H9 (cell line): Measurements from ENCODE around the gene DHRSX. TPM values are rescaled to one million over a fixed set of nuclear protein-coding genes. Genes with fewer than 3 reads are reported as not detected.

ENCODE experiments used
- DNase-seq: peaks from one replicate; pipeline ENCODE4 v3.0.0-alpha.2; 2017
- H2AFZ ChIP-seq: one replicate; pipeline ENCODE4 v1.6.1; 2013; ENCODE audit warnings: mild to moderate bottlenecking, low read length, control low read depth, moderate library complexity
- H2AK5ac ChIP-seq: 2 replicates; pipeline ENCODE4 v1.6.1; 2013; ENCODE audit warnings: low read length, control low read depth, mixed read lengths; ENCODE audit not compliant: insufficient read length
- H2BK120ac ChIP-seq: one replicate; pipeline ENCODE4 v1.6.1; 2013; ENCODE audit warnings: low read depth, mild to moderate bottlenecking, low read length, control low read depth, inconsistent platforms; ENCODE audit not compliant: poor library complexity, severe bottlenecking
- H2BK12ac ChIP-seq: 2 replicates; pipeline ENCODE4 v1.6.1; 2013; ENCODE audit warnings: low read length, control low read depth, mixed read lengths, low read depth; ENCODE audit not compliant: insufficient read length
- H2BK15ac ChIP-seq: 2 replicates; pipeline ENCODE4 v1.6.1; 2013; ENCODE audit warnings: low read depth, low read length, control low read depth
- H2BK20ac ChIP-seq: one replicate; pipeline ENCODE4 v1.6.1; 2013; ENCODE audit warnings: low read depth, mild to moderate bottlenecking, low read length, control low read depth, inconsistent platforms; ENCODE audit not compliant: poor library complexity, severe bottlenecking
- H2BK5ac ChIP-seq: 2 replicates; pipeline ENCODE4 v1.6.1; 2013; ENCODE audit warnings: low read length, control low read depth, mixed read lengths; ENCODE audit not compliant: insufficient read length
- H3K14ac ChIP-seq: 2 replicates; pipeline ENCODE4 v1.6.1; 2013; ENCODE audit warnings: low read length, control low read depth; ENCODE audit not compliant: insufficient read depth
- H3K18ac ChIP-seq: 2 replicates; pipeline ENCODE4 v1.6.1; 2013; ENCODE audit warnings: low read depth, mild to moderate bottlenecking, mixed read lengths, low read length, control low read depth; ENCODE audit not compliant: insufficient read length
- H3K23ac ChIP-seq: 2 replicates; pipeline ENCODE4 v1.6.1; 2013; ENCODE audit warnings: low read length, control low read depth, mixed read lengths, low read depth; ENCODE audit not compliant: insufficient read length
- H3K23me2 ChIP-seq: 2 replicates; pipeline ENCODE4 v1.6.1; 2013; ENCODE audit warnings: low read depth, mild to moderate bottlenecking, mixed read lengths, low read length, control low read depth; ENCODE audit not compliant: insufficient read length, poor library complexity, severe bottlenecking
- H3K27ac ChIP-seq: 2 replicates; pipeline ENCODE4 v1.5.1; 2013; ENCODE audit warnings: low read length, control low read depth, mixed read lengths, low read depth; ENCODE audit not compliant: insufficient read length
- H3K27me3 ChIP-seq: 2 replicates; pipeline ENCODE4 v1.6.1; 2013; ENCODE audit warnings: low read length, control low read depth, inconsistent platforms; ENCODE audit not compliant: insufficient read depth
- H3K4ac ChIP-seq: 2 replicates; pipeline ENCODE4 v1.6.1; 2013; ENCODE audit warnings: low read depth, mild to moderate bottlenecking, control low read depth, inconsistent platforms, low read length, moderate library complexity
- H3K4me1 ChIP-seq: 2 replicates; pipeline ENCODE4 v1.6.1; 2013; ENCODE audit warnings: low read length, control low read depth, inconsistent platforms; ENCODE audit not compliant: insufficient read depth
- H3K4me2 ChIP-seq: 2 replicates; pipeline ENCODE4 v1.6.1; 2013; ENCODE audit warnings: low read length, control low read depth, mixed read lengths; ENCODE audit not compliant: insufficient read length, insufficient read depth
- H3K56ac ChIP-seq: 2 replicates; pipeline ENCODE4 v1.6.1; 2013; ENCODE audit warnings: low read depth, mild to moderate bottlenecking, mixed read lengths, low read length, control low read depth; ENCODE audit not compliant: insufficient read length
- H3K79me1 ChIP-seq: 2 replicates; pipeline ENCODE4 v1.6.1; 2013; ENCODE audit warnings: low read depth, mild to moderate bottlenecking, moderate library complexity, low read length, control low read depth, inconsistent platforms; ENCODE audit not compliant: insufficient read depth, poor library complexity, severe bottlenecking
- H3K79me2 ChIP-seq: 2 replicates; pipeline ENCODE4 v1.6.1; 2013; ENCODE audit warnings: low read length, control low read depth, inconsistent platforms; ENCODE audit not compliant: insufficient read depth
- H3K9ac ChIP-seq: 2 replicates; pipeline ENCODE4 v1.6.1; 2013; ENCODE audit warnings: low read length, control low read depth, mixed read lengths; ENCODE audit not compliant: insufficient read length; ENCODE audit errors: extremely low read depth
- H3K9me3 ChIP-seq: one replicate; pipeline ENCODE4 v1.6.1; 2013; ENCODE audit warnings: low read depth, low read length, inconsistent platforms; ENCODE audit not compliant: control insufficient read depth
- H3T11ph ChIP-seq: one replicate; pipeline ENCODE4 v1.6.1; 2013; ENCODE audit warnings: mild to moderate bottlenecking, low read length, control low read depth, inconsistent platforms
- H4K20me1 ChIP-seq: one replicate; pipeline ENCODE4 v1.6.1; 2013; ENCODE audit not compliant: control insufficient read depth, insufficient read length, insufficient read depth
- H4K5ac ChIP-seq: 2 replicates; pipeline ENCODE4 v1.6.1; 2013; ENCODE audit warnings: low read depth, mild to moderate bottlenecking, mixed read lengths, low read length, control low read depth; ENCODE audit not compliant: insufficient read length
- H4K8ac ChIP-seq: replicated peaks from 2 replicates; pipeline ENCODE4 v1.6.1; 2013; ENCODE audit warnings: low read length, control low read depth, mixed read lengths, low read depth; ENCODE audit not compliant: insufficient read length
- H4K91ac ChIP-seq: 2 replicates; pipeline ENCODE4 v1.6.1; 2013; ENCODE audit warnings: low read depth, mild to moderate bottlenecking, moderate library complexity, mixed read lengths, low read length, control low read depth; ENCODE audit not compliant: insufficient read length
- H3K27ac Mint-ChIP-seq, 3 experiments: 2 replicates in 2 of 3; 3 replicates in 1 of 3; pipeline ENCODE4 v1.8.0; 2020 to 2021; ENCODE audit warnings: mixed read lengths in 3 of 3, mild to moderate bottlenecking in 1 of 3, moderate library complexity in 1 of 3
- H3K27me3 Mint-ChIP-seq: 2 replicates; pipeline ENCODE4 v1.8.0; 2021; ENCODE audit warnings: low read depth, mild to moderate bottlenecking, moderate library complexity, mixed read lengths
- H3K36me3 Mint-ChIP-seq, 3 experiments: 2 replicates in 2 of 3; 3 replicates in 1 of 3; pipeline ENCODE4 v1.8.0; 2020 to 2021; ENCODE audit warnings: low read depth in 3 of 3, mixed read lengths in 3 of 3; ENCODE audit not compliant: insufficient read depth in 1 of 3
- H3K4me1 Mint-ChIP-seq, 2 experiments: 2 replicates each; pipeline ENCODE4 v1.8.0; 2020; ENCODE audit warnings: mixed read lengths in 2 of 2
- H3K4me3 Mint-ChIP-seq, 2 experiments: 2 replicates in 1 of 2; 3 replicates in 1 of 2; pipeline ENCODE4 v1.8.0; 2020 to 2021; ENCODE audit warnings: mild to moderate bottlenecking in 2 of 2, mixed read lengths in 2 of 2, moderate library complexity in 1 of 2
- H3K9me3 Mint-ChIP-seq, 2 experiments: 2 replicates in 1 of 2; 3 replicates in 1 of 2; pipeline ENCODE4 v1.8.0; 2020; ENCODE audit warnings: mild to moderate bottlenecking in 2 of 2, mixed read lengths in 2 of 2, moderate library complexity in 1 of 2
- CTCF ChIP-seq: fragments of 200-600 bp; sonication (generic); conservative IDR thresholded peaks from 3 replicates; pipeline ENCODE4 v1.8.0; 2021; ENCODE audit warnings: antibody characterized with exemption, mild to moderate bottlenecking
- WGBS: extraction: QIAGEN DNeasy Blood & Tissue Kit; methylation state at CpG from one replicate; pipeline ENCODE4 v1.1.7; 2013; ENCODE audit warnings: missing lambda C conversion rate, low lambda C conversion rate, mixed read lengths; ENCODE audit not compliant: insufficient read length; ENCODE audit errors: extremely low coverage; 5-methylcytosine and 5-hydroxymethylcytosine counted together
- total RNA-seq: library from RNA; stranded (reverse); gene quantifications from 2 replicates; pipeline ENCODE4 v1.2.1, GENCODE V29; 2021

The DHRSX gene
- total RNA-seq, 1 experiment from 2014 or later: 44.0 TPM

DNA sequence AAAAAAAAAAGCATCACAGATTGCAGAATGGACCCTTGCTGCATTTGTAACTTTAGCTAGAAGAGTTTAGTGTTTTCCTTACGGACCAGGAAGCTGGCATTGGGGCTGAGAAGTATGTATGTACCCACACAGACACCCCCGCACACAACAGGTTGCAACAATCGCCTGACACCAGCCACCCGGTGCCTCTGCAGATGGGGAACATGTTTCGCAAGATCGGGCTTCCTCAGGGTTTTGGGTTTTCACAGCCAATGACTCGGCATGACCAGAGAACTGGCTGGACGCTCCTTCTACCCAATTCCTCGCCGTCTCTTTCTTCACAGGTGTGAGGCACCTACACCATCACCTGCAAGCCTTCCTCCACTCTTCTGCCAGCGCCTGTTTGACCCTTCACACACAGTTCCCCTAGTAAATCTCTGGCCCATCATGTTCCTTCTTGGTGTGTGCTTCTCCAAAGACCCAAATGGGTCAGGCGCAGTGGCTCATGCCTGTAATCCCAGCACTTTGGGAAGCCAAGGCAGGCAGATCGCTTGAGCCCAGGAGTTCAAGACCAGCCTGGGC is 70.4 kb downstream of the DHRSX start:
- no peak overlapping the region for H3K4ac ChIP-seq
- H3K79me1 ChIP-seq: no peaks in the 10 kb centered on the region
- no peak for TF ChIP-seq CTCF
- no peak overlapping the region for H2BK5ac ChIP-seq
- no peak overlapping the region for H3K56ac ChIP-seq
- no peak overlapping the region for H3K18ac ChIP-seq
- peak overlapping the region in 2 of 3 experiments; percentile 82 to 91; a peak in 4 of 7 replicates for H3K27ac Mint-ChIP-seq
- no peaks in the 10 kb centered on the region for H3K9me3 ChIP-seq
- H4K5ac ChIP-seq: no peak overlapping the region
- no peak overlapping the region for H2AK5ac ChIP-seq
- H3K36me3 Mint-ChIP-seq: peaks cover 47 to 70% (median 55%) of the 10 kb centered on the region in 3 experiments
- no peak overlapping the region for H3K14ac ChIP-seq
- no peak overlapping the region for H4K91ac ChIP-seq
- peaks cover 2% of the 10 kb centered on the region; the same call in 1 of the 2 replicates for H3K4me1 ChIP-seq
- H2BK120ac ChIP-seq: no peak overlapping the region
- no peak overlapping the region for H3T11ph ChIP-seq
- peaks cover 2% of the 10 kb centered on the region; the same call in 1 of the 2 replicates for H3K27me3 Mint-ChIP-seq
- H3K27me3 ChIP-seq: no peaks in the 10 kb centered on the region
- no peaks in the 10 kb centered on the region for H3K79me2 ChIP-seq
- H3K4me3 Mint-ChIP-seq: no peak overlapping the region
- H4K20me1 ChIP-seq: no peaks in the 10 kb centered on the region
- peaks cover 18 to 19% of the 10 kb centered on the region in 2 experiments for H3K4me1 Mint-ChIP-seq
- no peak overlapping the region for H2BK20ac ChIP-seq
- H3K9ac ChIP-seq: no peak overlapping the region
- H4K8ac ChIP-seq: no peak overlapping the region
- peaks cover 8 to 13% of the 10 kb centered on the region in 2 experiments; a peak in 4 of 5 replicates for H3K9me3 Mint-ChIP-seq
- no peak overlapping the region for H2BK15ac ChIP-seq
- no peak for DNase-seq
- no peak overlapping the region for H3K27ac ChIP-seq
- H3K4me2 ChIP-seq: no peak overlapping the region
- no peak overlapping the region for H2AFZ ChIP-seq
- WGBS: no CpG with 5 or more reads among the region's 13 CpGs
- no peaks in the 10 kb centered on the region for H3K23me2 ChIP-seq
- H2BK12ac ChIP-seq: no peak overlapping the region
- H3K23ac ChIP-seq: no peak overlapping the region
